ENCODE measurements around the gene GOLGA3.
"Not testable (repeated sequence)": the region's sequence is repeated elsewhere in the genome, so short reads cannot be mapped to it uniquely, and the experiment has no call there.

Gene GOLGA3

DNA sequence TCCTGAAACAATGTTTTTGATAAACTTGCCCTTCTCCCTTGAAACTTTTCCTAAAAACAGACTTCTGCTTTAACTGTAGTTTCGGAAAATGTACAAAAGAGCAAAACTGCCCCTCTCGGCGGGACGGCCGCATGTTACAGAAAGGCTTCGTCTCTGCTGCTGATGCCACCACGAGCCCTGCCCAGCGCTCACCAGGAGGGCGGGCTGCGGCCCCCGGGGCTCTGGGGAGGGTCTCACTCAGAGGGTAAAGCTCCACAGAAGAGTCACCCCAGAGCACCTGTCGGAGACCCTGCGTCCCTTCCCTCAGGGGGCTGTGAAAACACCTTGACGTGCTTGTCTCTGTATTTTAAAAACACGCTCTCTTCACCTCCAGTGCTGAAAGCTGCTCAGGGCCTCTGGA lies 12.5 kb upstream of the GOLGA3 start:
- no peak for DNase-seq

DNA sequence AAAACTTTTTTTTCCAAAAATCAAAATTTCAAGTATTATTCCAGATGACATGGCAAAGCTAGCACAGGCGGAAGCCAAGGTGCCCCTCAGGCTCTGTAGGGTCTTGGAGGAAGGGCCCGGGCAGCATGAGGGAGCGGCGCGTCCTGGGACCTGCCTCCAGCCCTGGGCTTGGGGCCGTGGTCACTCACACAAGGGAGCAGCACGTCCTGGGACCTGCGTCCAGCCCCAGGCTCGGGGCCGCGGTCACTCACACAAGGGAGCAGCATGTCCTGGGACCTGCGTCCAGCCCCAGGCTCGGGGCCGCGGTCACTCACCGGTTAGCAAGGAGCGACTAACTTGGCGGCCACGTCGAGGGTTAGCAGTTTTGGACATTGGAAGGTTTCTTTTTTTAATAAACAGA lies 11.9 kb upstream of the GOLGA3 start:
- DNase-seq, result no peak

GRCh38 chr12:132839558-132840235 lies 11.0 kb upstream of the GOLGA3 start:
- no peak for DNase-seq

- DNase-seq, result no peak
Observed at GRCh38 chr12:132838410-132839080, 9.9 kb upstream of the GOLGA3 start.

GRCh38 chr12:132837693-132838409 lies 9.2 kb upstream of the GOLGA3 start:
- no peak for DNase-seq

DNA sequence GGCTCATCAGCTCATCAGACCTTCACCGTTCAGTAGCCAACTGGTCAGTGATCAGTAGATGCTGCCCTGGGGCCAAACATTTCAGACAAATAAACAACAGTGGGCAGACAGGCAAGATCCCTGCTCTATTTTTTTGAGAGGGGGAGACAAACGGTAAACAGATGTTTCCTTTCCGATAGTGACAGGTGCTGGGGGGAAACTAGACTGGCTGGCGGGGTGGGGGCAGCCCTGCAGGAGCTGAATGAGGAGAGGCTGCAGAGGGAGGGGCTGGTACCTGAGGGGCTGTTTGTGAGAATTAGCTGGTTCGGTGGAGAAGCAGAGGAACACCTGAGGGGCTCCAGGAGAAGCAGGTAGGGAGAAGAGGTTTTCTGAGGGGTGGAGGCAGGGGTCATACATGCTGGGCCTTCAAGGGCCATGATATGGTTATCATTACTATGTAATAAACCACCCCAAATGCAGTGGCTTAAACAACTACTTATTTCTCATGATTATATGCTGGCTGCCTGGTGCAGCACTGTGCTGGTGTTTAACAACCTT lies 8.2 kb upstream of the GOLGA3 start:
- DNase-seq, result no peak

DNA sequence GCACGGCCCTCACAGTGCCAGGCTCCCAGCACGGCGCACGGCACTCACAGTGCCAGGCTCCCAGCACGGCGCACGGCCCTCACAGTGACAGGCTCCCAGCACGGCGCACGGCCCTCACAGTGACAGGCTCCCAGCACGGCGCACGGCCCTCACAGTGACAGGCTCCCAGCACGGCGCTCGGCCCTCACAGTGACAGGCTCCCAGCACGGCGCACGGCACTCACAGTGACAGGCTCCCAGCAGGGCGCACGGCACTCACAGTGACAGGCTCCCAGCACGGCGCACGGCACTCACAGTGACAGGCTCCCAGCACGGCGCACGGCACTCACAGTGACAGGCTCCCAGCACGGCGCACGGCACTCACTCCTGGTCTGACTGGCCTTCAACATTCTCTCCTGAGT lies 7.6 kb upstream of the GOLGA3 start:
- DNase-seq, result not testable (repeated sequence)

- no peak for DNase-seq
Observed at GRCh38 chr12:132835076-132836025, 6.7 kb upstream of the GOLGA3 start.

GRCh38 chr12:132834181-132834711 lies 5.6 kb upstream of the GOLGA3 start:
- no peak for DNase-seq

- no peak for DNase-seq
Observed at GRCh38 chr12:132833341-132833740, 4.7 kb upstream of the GOLGA3 start.

- DNase-seq, result no peak
Observed at GRCh38 chr12:132831771-132832170, 3.1 kb upstream of the GOLGA3 start.

GRCh38 chr12:132827763-132828703 lies 636 bp downstream of the GOLGA3 start:
- no peak for DNase-seq

DNA sequence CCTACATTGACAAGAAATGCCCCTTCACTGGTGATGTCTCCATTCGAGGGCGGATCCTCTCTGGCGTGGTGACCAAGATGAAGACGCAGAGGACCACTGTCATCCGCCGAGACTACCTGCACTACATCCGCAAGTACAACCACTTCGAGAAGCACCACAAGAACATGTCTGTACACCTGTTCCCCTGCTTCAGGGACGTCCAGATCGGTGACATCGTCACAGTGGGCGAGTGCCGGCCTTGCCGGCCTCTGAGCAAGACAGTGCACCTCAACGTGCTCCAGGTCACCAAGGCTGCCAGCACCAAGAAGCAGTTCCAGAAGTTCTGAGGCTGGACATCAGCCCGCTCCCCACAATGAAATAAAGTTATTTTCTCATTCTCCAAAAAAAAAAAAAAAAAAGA lies 2.8 kb downstream of the GOLGA3 start:
- DNase-seq, result no peak

DNA sequence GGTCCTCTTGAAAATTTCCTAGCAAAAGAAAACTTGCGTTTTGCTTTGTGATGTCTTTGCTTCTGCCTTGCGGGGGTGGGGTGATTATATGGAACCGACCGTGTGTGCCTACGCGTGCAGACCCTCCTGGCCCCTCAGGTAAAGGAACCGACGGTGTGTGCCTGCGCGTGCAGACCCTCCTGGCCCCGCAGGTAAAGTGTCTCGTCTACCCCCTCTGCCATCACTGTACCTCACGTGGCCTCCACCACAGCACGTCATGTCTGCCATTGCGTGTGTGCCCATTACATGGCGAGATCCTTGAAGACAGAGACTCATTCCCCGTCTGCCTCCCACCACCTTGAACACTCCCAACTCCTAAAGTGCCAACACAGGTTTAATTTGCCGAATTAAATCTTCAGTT lies 3.6 kb downstream of the GOLGA3 start:
- DNase-seq, result no peak

- DNase-seq, result no peak
Observed at GRCh38 chr12:132824053-132824452, 4.6 kb downstream of the GOLGA3 start.

- no peak for DNase-seq
Observed at GRCh38 chr12:132818562-132818961, 10.1 kb downstream of the GOLGA3 start.

- DNase-seq, result no peak
Observed at GRCh38 chr12:132814232-132814631, 14.4 kb downstream of the GOLGA3 start.

DNA sequence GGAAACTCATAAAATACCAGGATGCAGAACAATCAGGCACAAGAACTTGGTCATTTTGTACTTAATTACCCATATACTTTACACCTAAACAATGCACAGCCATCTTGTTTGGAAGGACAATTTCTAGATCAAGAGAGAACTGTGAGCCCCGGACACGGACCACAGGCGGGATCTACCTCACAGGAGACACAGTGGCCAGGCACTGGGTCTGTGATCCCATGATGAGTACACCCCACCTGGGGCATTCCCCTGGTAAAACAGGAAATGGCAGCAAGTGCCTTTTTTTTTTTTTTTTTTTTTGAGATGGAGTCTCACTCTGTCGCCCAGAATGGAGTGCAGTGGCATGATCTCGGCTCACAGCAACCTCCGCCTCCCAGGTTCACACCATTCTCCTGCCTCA lies 15.2 kb downstream of the GOLGA3 start:
- no peak for DNase-seq

DNA sequence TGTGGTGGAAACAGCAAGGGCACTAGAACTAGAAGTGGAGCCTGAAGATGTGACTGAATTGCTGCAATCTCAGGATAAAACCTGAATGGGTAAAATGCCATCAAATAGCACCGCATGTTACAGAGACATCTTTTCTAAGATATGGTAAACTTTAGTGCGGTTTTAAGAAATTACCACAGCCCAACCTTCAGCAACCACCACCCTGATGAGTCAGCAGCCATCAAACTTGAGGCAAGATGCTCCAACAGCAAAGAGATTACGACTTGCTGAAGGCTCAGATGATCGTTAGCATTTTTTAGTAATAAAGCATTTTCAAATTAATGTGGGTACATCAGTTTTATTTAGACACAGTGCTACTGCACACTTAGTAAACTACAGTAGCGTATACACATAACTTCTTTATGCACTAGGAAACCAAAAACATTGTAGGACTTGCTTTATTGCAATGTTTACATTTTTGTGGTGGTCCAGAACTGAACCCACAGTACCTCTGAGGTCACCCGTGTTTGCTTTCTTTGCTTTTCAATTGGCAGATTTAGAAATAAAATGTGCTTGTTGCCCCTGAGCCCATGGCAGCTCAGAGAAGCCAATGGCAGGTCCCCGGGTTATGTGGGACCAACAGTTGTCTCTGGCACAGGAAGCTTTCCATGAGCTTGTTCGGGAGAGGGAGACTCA lies 15.9 kb downstream of the GOLGA3 start:
- DNase-seq, result no peak

- not testable (repeated sequence) for DNase-seq
Observed at GRCh38 chr12:132809391-132809790, 19.3 kb downstream of the GOLGA3 start.
